ENCODE data around the gene TAOK2. TPM values are rescaled to one million over a fixed set of nuclear protein-coding genes. Genes with fewer than 3 reads are reported as not detected.

TAOK2 gene
- total RNA-seq, 6 experiments from 2014 or later: 15.8 to 19.6 (median 17.2) TPM

- Histone ChIP-seq H3K27ac (no peak overlapping the region), H3K27me3 (no peaks in the 10 kb centered on the region), H3K36me3 (no peaks in the 10 kb centered on the region), H3K4me1 (no peaks in the 10 kb centered on the region), H3K4me3 (no peak overlapping the region), H3K9me3 (no peaks in the 10 kb centered on the region)
- ATAC-seq (peak in 2 of 4 donors; percentile 30 to 37), DNase-seq (no peak)
- TF ChIP-seq POLR2A (IDR thresholded peaks at IDR 0.05): no peak
- no peak for TF ChIP-seq CTCF (IDR thresholded peaks at IDR 0.05)
- intact Hi-C loops (cut with DNase I): loop anchor here in 1 of 2 donors (10.0 kb wide), 2 partner anchors 154 to 334 kb away; no protein-coding TSS in a partner anchor
- 11% methylated on average over 4 of the region's 18 CpGs for WGBS (ENCODE audit: insufficient coverage, low coverage, low lambda C conversion rate, missing lambda C conversion rate)
These were observed 54.9 kb downstream of the TAOK2 start for GRCh38 chr16:30028438-30029076.

DNA sequence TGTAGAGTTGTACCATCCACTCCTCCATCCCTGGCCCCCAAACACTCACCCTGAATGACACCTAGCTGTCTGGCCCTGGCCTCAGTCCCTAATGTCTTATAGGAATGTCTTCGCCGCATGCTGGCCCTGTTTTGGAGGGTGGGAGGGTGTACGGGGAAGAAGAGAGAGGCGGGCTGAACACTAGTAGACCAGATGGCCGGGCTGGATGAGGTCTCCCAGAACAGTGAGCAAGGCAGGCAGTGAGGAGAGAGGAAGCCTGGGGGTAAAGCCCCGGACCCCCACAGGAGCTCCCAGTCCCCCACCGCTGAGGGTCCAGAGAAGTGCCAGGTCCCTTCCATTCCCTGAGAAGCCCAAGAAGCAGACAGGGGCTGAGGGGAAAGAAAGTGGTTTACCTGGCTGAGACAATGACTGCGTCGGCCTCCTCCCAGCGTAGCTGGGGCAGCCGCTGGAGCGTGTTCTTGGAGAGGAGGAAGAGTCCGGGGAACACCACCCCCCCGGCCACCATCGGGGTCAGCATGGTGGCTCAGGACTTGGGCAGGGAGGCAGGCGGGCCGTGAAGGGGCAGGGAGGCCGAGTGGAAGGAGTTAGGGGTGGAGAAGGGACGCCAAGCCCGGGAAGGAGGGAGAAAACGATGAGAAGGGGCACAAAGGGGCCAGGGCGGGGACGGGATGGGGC is 56.5 kb downstream of the TAOK2 start:
- no peak for TF ChIP-seq CTCF (IDR thresholded peaks at IDR 0.05)
- TF ChIP-seq POLR2A (IDR thresholded peaks at IDR 0.05): no peak
- no peak for ATAC-seq
- Histone ChIP-seq H3K4me1 (no peaks in the 10 kb centered on the region), H3K27me3 (no peaks in the 10 kb centered on the region), H3K36me3 (no peaks in the 10 kb centered on the region), H3K9me3 (no peaks in the 10 kb centered on the region), H3K4me3 (no peak overlapping the region), H3K27ac (no peak overlapping the region)
- WGBS (ENCODE audit: insufficient coverage, low coverage, low lambda C conversion rate, missing lambda C conversion rate): 20% methylated on average over 19 of the region's 23 CpGs
- intact Hi-C loops (cut with DNase I): no loop called here
- no peak for DNase-seq

DNA sequence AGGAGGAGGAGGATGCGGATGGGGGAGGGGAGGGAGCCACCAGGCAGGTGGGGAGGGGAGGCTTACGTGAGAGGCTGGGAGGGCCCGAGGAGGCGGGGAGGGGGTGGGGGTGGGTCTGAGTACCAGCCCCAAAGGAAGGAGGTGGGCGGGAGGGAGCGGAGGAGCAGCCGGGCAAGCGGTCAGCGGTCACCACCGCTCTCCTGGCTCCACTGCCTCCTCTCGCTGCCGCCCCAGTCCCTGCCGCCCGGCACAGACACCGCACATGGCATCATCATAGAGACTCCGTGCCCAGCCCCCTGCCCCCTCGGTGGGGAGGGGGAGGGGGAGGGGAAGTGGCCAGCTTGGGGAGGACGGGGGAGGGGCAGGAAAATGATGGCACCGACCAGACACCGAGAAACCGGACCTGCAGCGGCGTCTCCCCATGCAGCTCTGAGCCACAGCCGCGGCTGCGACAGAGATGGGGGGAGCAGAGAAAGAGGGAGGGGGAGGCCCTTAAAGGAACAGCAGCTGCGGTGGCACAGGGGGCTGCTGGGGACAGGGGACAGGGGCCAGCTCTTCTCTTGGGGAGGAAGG is 57.3 kb downstream of the TAOK2 start, which contains the start of gene TLCD3B:
TSS of gene TLCD3B (minus strand) at position 431 of the 573 bp plus-strand sequence. CDS start 744 bp downstream, outside the sequence.
- 3% methylated on average over 19 of the region's 27 CpGs for WGBS (ENCODE audit: insufficient coverage, low coverage, low lambda C conversion rate, missing lambda C conversion rate)
- no peak for TF ChIP-seq CTCF (IDR thresholded peaks at IDR 0.05)
- TF ChIP-seq POLR2A (IDR thresholded peaks at IDR 0.05): no peak
- Histone ChIP-seq H3K4me1 (no peaks in the 10 kb centered on the region), H3K27ac (no peak within 1 kb of the TSS), H3K36me3 (no peaks in the 10 kb centered on the region), H3K4me3 (no peak within 1 kb of the TSS), H3K27me3 (no peaks in the 10 kb centered on the region), H3K9me3 (no peaks in the 10 kb centered on the region)
- no peak for DNase-seq
- intact Hi-C loops (cut with DNase I): no loop called here
- ATAC-seq: peak in 1 of 4 donors; percentile 13

DNA sequence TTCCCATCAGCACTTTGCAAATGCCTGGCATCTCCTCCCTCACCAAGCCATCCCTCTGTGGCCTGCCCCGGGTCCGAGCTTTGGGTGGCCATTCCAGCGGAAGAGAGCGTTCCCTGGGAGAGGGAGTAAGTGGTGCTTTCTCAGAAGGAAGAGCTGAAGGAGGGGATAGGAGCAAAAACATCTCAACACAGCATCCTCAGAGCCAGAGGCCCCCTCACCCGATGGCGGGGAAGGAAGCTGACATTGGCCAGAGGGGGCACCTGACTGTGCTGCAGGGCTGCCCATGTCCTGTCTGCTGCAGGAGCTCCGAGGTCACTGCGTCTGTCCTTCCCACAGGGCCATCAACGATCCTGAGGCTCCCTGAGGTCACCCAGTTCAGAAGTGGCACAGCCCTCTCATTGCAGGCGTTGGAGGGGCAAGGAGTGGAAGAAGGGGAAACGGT is 57.8 kb downstream of the TAOK2 start:
- intact Hi-C loops (cut with DNase I): no loop called here
- no peak for DNase-seq

More for the DNA sequence above, 57.8 kb downstream of the TAOK2 start:
- 33% methylated on average over 3 of the region's 11 CpGs for WGBS (ENCODE audit: insufficient coverage, low coverage, low lambda C conversion rate, missing lambda C conversion rate)
- no peak overlapping the region for H3K4me3 ChIP-seq
- no peak for TF ChIP-seq CTCF (IDR thresholded peaks at IDR 0.05)
- TF ChIP-seq POLR2A (IDR thresholded peaks at IDR 0.05): no peak
- no peak for ATAC-seq
- no peak overlapping the region for H3K27ac ChIP-seq
- H3K4me1 ChIP-seq: no peaks in the 10 kb centered on the region
- no peaks in the 10 kb centered on the region for H3K9me3 ChIP-seq
- no peaks in the 10 kb centered on the region for H3K36me3 ChIP-seq
- H3K27me3 ChIP-seq: no peaks in the 10 kb centered on the region

Measured in right lobe of liver (tissue), 6 donors.